Eye (tissue), 1 donor: ENCODE results near the gene ATF6.
"Not testable (repeated sequence)": the region's sequence is repeated elsewhere in the genome, so short reads cannot be mapped to it uniquely, and the experiment has no call there.

ENCODE experiments used
- DNase-seq: peaks from one replicate; pipeline ENCODE4 v3.0.0-alpha.2; 2015

The ATF6 gene

DNA sequence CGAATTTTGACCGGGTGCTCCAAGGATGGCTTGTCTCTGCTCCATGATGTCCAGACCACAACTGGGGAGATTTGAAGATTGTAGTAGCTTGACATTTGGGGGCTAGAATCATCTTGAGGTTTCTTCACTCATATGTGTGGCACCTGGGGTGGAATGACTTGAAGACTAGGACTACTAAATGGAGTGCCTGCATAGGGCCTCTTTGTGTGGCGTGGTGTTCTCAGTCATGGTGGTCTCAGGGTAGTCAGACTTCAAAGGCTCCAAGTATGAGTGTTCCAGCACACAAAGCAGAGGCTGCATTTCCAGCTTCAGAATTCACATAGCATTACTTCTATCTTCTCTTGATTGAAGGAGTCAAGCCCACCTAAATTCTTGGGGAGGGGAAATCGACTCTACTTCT lies 16.8 kb downstream of the ATF6 start:
- no peak for DNase-seq

DNA sequence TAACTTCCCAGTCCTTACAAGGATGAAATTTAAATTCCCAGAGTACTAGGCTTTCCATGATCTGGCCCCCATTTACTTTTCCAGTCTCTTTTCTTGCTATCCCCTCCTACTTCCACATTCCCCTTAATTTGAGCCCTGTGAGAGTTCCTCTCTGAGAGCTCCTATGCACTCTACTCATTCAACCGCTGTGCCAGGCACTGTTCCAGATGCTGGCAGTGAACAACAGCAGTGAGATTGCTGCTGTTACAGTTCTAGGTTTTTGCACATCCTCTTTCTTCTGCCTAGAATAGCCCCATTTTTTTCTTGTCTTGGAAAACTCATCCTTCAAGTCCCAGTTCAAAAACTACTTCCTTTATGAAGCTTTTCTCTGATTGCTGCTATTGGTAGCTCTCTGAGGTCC lies 18.8 kb downstream of the ATF6 start:
- no peak for DNase-seq

DNA sequence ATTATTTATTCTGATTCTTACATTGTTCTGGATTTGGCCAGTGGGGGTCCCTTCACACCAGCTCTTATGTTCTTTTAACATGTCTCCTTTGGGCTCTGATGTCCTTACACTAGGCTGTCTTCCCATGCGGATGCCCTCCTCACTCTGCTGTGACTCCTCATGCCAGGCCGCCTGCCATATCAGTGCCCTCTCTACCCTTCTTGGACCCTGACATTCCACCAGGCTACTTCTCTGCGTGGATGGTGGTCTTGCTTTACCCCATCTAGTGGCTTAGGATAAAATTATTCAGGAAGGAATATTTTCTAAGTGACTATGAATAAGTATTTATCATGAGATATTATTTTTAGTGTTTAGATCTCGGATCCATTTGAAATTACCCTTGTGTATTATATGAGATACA lies 21.2 kb downstream of the ATF6 start:
- DNase-seq = no peak

DNA sequence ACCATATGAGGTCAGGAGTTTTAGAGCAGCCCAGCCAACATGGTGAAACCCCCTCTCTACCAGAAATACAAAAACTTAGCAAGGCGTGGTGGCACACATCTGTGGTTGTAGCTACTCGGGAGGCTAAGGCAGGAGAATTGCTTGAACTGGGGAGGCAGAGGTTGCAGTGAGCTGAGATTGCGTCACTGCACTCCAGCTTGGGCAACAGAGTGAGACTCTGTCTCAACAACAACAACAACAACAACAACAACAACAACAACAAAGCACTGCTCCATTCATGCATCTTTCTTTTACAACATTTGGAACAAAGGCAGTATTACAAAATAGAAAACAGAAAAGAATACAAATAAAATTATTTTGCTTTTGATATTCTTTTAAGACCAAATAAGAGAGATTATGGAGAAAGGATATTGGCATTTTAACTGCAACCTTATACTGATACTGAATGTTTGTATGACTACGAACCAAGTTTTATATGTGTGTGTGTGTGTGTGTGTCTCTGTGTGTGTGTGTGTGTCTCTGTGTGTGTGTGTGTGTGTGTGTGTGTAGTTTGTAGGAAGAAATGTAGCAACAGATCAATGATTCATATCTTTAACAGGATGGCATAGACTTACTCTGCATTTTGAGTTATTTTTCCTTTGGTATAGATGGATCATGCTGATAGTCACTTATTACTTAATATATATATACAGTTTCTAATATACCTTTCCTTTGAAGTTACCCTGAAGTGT lies 24.6 kb downstream of the ATF6 start:
- no peak for DNase-seq

DNA sequence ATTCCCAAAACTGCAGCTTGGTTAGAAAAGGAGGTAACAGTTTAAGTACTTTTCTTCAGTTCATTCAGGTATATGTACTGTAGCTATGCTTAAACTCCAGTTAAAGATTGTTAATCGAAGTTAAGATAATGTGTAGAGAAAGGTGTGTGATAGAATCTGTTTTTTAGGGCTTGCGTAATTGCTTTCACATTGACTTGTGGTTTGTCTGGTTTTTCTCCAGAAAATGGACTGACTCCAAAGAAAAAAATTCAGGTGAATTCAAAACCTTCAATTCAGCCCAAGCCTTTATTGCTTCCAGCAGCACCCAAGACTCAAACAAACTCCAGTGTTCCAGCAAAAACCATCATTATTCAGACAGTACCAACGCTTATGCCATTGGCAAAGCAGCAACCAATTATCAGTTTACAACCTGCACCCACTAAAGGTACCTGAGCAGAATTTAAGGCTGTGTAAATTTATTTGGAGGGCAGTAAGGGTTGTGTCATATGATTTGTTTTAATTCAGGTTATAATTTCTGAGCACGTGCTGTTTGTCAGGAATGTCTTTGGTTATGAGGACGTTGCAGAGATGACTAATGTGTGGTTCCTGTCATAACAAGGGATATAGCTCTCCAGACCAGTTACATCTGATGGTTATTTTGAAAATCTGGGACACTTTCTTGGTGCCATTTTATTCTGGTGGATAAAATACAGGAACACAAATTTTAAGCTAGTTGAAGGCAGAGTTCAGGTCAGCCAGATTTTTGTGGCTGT lies 26.0 kb downstream of the ATF6 start:
- no peak for DNase-seq

DNA sequence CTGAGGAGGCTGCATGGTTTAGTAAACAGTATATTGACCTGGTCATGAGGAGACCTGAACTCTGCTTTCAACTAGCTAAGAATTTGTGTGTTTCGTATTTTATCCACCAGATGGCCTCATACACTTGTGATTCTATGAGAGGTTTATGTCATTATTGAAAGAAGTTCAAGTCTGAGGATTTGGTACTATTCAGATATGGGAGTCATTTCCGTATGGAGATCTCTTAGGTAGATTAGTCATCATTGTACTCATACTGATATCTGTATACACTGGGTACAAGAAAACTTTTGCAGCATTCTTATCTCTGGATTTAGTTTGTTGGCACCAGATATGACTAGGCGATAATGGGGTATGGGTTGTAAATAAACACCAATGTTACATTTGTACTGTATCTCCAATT lies 26.6 kb downstream of the ATF6 start:
- DNase-seq = peak; percentile 85

DNA sequence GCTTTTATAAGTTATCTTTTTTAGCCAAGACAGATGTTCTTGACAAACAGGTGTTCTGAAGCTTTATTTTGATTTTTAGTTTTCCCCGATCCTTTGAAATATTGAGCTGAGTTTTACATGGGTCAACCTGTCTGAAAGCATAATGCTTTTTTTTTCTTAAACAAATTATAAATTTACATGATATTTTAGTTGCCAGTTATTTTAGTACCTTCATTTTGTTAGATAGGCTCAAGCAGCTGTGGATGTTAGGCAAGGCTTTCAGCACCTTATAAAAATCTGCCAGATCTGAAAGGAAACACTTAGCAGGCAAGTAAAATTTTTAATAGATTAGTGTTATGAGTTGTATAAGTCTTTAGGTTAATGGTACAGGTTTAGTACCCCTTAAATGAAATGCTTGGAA lies 33.7 kb downstream of the ATF6 start:
- DNase-seq = no peak

DNA sequence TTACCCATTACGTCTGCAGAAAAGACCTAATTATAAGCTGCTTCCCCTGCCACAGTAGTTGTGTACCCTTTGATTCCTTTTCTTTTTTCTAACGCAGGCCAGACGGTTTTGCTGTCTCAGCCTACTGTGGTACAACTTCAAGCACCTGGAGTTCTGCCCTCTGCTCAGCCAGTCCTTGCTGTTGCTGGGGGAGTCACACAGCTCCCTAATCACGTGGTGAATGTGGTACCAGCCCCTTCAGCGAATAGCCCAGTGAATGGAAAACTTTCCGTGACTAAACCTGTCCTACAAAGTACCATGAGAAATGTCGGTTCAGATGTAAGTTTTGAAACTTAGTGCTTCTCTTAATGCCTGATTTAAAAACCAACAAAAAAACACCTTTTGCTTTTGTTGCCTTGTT lies 35.8 kb downstream of the ATF6 start:
- DNase-seq = no peak

DNA sequence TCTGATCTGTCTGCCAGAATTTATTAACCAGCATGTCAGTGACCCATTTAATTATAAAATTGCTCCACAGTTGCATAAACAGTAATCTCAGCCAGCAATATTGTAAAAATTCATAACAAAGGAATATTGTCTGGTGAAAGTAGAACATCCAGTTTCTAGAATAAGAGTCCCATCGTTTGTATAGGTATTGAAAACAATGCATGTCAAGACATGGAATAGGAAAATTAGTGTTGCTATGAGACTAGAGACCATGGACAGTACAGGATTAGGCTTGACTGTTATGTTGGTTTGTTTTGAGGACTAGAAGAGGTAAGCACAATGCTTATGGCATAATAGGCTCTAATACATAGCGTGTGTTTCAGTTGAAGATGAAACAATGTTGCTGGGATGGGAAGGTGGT lies 37.1 kb downstream of the ATF6 start:
- DNase-seq = peak; percentile 41

DNA sequence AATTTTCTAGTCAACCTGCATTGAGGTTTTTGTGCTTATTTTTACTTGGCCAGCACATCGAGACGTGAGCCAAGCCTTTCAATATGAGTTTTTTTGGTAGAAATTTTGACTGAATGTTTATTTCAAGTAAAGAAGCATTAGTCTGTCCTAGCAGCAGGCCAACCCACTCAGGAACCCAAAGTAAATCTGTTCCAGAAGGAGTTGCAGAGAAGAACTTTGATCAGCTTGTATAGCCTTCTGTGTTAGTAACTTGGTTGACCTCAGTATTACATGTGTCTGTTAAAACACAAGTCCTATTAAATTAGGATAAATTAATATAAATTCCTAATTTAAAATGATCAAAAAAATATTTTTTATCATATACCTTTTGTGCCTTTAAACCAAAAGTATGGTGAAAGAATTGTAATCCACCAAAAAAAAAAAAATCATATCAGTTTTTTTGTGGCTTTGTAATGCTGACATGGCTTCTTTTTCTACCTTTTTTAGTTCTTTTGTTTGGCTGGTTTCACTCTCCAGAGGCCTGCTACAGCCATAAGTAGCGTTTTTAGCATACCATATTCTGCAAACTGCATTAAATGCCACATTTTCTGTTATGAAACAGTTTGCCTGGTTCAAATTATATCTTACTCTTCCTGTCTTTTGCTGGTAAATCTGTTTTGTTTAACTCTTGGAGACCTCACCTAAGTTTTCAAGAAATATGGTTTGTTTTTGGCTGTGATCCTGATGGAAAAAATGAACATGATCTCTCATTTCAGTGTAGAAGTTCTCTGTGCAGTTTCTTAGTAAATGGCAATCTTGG lies 39.5 kb downstream of the ATF6 start:
- DNase-seq = peak; percentile 40

DNA sequence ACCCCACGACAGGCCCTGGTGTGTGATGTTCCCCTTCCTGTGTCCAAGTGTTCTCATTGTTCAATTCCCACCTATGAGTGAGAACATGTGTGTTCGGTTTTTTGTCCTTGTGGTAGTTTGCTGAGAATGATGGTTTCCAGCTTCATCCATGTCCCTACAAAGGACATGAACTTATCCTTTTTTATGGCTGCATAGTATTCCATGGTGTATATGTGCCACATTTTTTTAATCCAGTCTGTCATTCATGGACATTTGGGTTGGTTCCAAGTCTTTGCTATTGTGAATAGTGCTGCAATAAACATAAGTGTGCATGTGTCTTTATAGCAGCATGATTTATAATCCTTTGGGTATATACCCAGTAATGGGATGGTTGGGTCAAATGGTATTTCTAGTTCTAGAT lies 43.1 kb downstream of the ATF6 start:
- not testable (repeated sequence) for DNase-seq

DNA sequence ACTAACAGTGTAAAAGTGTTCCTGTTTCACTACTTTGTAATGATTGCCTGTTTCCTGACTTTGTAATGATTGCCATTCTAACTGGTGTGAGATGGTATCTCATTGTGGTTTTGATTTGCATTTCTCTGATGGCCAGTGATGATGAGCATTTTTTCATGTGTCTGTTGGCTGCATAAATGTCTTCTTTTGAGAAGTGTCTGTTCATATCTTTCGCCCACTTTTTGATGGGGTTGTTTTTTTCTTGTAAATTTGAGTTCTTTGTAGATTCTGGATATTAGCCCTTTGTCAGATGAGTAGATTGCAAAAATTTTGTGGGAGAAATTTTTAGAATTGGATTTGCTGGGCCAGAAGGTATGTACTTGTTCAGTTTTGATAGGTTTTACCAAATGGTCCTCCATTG lies 43.5 kb downstream of the ATF6 start:
- DNase-seq = not testable (repeated sequence)

DNA sequence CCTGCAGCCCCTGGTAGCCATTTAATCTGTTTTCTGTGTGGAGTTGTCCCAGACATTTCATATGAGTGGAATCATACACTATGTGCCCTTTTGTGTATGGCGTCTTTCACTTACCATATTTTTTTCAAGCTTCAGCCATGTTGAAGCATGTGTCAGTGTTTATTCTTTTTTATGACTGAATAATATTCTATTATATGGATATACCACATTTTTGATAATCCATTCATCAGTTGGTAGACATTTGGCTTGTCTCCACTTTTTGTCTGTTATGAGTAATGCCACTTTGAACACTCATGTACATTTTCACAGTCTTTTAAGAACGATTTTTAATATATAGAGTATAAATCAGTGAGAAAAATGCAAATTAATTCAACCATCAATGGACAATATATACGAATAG lies 44.7 kb downstream of the ATF6 start:
- DNase-seq = no peak

DNA sequence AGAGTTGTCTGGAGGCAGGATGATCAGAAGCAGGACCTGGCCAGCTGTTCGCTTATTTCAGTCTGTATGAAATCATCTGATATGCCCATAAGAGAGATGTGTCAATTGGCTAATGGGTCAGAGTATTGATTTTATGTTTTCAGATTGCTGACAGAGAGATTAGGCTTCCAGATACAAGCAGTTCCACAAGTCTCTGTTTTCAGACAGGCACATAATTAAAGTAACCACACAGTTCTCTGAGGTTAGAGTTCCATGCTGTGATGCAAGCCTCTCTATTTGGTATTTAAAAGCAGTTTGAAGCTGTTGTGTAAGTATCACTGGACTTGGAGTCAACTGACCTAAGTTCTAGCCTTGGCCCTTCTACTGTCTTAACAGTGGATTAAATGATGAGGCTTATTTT lies 50.1 kb downstream of the ATF6 start:
- no peak for DNase-seq

DNA sequence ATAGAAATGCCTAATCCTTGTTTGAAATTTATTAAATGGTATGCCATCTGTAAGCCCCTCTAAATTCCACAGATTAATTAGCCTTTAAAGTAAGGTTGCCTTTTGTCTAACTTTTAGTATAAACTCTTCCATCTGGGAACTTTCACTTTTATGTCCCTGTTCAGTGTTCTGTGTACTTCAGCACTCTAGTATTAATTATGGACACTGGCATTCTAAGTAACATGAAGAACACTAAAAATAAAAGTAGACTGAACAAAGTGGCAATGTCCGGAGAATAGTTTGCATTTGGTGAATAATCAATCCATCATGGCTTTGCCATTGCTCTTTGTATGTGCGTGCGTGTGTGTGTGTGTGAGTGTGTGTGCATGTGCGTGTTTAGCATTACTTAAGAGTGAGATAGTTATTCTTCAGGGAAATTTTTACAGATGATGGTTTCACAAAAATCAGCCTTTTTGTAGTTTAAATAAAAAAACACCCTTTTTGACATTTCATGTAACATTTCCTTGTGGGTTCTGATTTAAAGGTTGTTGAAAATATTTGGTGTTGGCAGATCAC lies 51.1 kb downstream of the ATF6 start:
- DNase-seq = no peak

DNA sequence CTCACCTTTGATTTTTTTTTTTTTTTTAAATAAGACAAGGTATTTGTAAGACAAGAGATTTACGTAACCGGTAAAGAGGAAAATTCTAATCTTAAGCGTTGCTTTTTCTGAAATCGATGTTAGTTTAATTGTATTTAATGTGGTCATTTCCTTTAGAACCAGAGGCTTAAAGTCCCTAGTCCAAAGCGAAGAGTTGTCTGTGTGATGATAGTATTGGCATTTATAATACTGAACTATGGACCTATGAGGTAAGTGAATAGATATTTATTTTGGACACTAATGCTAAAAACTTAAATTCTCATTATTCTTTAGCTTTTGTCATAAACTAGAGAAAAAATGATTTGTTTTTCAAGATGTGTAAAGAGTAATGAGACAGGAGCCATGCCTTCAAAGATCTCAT lies 54.8 kb downstream of the ATF6 start:
- no peak for DNase-seq

DNA sequence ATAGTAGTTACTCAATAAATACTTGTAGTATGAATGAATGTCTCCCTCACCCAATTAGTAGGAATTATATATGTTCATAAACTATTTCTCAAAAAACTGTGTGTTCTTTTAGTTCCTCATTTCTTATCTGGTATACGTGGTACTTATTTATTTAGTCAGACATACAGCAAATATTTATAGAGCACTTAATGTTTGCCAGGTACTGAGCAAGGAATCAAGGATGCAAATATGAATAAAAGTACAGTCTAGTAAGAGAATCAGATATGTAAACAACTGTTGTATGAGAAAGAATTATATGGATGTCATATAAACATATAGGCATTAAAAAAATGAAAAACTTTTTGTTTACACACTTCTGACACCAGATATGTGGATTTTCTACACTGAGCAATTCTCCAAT lies 58.5 kb downstream of the ATF6 start:
- no peak for DNase-seq

DNA sequence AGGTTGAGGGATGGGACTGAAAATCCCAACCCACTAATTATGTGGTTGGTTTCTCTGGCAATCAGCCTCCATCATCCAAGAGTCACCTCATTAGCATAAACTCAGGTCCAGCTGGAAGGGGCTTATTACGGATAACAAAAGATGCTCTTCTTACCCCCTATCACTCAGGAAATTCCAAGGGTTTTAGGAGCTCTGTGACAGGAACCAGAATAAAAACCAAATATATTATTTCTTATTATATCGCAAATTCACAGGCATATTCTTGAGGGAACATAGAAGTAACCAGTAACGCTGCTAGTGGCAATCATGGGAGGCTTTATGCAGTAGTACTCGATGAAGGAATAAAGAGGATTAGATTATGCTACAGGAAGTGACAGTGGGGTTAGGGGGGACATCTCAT lies 59.7 kb downstream of the ATF6 start:
- no peak for DNase-seq

DNA sequence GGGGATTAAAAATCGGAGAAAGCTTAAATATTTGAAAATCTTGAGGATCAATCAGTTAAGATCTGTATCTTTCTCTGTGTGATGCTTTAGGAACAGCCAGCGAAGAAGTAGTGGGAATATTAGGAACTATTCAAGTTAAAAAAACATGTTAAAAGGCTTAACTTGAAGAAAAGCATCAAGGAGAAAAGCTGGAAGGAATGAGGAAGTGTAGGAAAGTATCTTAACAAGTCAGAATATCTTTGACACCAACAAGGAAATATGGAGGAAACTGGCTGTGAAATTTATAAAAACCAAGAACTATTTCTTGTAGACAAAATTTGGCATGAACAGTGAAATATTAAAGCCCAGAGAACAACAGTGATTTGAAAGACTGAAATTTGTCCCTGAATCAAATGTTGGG lies 60.4 kb downstream of the ATF6 start:
- DNase-seq = no peak

DNA sequence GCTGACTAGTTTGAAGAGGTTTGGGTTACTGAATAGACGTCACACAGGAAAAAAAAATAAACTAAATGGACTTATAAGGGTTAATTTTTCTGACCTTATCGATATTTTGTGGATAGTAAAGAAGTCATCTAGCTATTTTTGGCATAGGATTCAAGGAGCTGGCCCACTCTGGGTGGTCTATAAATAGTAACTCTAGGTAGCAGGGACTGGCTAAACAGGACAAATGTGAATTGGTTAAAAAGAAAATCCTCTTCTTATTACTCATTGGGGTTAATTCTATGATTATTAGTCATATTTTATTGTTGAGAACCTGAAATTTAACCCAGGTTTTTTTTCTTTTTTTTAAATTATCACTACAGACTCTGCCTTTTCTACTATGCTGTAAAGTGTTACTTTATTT lies 61.7 kb downstream of the ATF6 start:
- no peak for DNase-seq

DNA sequence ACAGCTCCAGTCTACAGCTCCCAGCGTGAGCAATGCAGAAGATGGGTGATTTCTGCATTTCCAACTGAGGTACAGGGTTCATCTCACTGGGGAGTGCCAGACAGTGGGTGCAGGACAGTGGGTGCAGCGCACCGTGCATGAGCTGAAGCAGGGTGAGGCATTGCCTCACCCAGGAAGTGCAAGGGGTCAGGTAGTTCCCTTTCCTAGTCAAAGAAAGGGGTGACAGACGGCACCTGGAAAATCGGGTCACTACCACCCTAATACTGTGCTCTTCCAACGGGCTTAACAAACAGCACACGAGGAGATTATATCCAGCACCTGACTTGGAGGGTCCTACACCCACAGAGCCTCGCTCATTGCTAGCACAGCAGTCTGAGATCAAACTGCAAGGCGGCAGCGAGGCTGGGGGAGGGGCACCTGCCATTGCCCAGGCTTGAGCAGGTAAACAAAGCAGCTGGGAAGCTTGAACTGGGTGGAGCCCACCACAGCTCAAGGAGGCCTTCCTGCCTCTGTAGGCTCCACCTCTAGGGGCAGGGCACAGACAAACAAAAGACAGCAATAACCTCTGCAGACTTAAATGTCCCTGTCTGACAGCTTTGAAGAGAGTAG lies 66.3 kb downstream of the ATF6 start:
- not testable (repeated sequence) for DNase-seq

DNA sequence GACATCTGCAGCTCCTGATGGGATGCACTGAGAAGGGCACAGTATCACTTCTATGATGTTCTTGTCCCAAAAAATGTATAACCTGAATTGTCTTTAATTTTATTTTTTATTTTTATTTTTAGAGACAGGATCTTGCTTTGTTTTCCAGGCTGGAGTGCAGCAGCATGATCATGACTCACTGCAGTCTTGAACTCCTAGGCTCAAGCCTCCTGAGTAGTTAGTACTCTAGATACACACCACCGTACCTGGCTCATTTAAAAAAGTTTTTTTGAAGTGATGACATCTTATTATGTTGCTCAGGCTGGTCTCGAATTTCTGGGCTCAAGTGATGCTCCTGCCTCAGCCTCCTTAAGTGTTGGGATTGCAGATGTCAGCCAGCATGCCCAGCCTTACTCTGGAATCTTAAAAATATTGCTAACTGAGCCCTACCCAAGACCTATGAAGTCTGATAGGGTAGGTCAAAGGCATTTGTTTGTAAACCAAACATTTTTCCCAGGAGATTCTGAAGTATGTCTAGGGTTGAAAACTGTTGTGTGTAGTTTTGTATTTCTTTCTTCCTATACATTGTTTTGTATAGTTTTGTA lies 68.9 kb downstream of the ATF6 start:
- no peak for DNase-seq

DNA sequence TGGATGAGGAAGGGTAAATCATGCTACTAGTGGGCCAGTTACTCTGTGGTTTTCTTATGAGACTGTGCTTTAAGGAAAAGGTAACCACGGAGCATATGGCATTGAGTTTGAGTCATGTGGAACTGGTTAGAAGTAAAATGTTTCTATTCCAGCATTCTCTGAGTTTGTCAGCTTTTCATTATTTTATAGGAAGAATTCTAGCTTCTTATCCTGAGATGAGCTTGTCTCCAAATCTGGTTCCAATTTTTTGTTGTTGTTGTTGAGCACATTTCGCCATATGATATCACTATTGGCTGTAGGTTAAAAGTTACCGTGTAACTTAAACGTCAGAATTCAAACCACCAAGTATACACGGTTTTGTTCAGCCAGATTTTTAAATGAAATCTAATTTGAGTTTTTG lies 69.9 kb downstream of the ATF6 start:
- DNase-seq = peak; percentile 61
